ENCODE measurements around the gene THBS2. TPM values are rescaled to one million over a fixed set of nuclear protein-coding genes. Genes with fewer than 3 reads are reported as not detected.

Gene THBS2
- total RNA-seq, 1 experiment from 2014 or later, result 0.39 TPM

DNA sequence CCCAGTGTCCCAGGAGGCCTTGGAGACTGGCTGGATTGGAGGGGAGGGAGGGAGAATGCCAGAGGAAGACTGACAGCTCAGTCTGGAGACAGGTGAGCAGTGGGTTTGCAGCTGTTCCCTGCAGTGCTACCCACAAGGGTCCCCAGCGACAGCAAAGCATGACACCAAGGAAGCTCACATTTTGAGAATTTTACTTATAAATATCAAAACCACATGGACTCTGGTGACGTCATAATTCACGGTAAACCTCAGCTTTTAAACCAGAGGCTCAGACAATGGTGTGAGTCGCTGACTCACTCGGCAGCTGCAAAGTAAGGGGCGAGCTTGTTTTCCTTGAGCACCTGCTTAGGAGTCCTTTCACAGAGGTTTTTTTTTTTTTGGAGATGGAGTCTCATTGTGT lies 65.2 kb downstream of the THBS2 start:
- Histone ChIP-seq H2AFZ (ENCODE audit: low read depth, low read length, poor library complexity, severe bottlenecking) (no peak overlapping the region), H3K9me3 (ENCODE audit: control insufficient read depth in 1 of 2, insufficient read depth in 1 of 2, low read depth in 1 of 2, low read length in 2 of 2) (no peaks in the 10 kb centered on the region), H3K36me3 (ENCODE audit: control insufficient read depth in 1 of 2, insufficient read depth in 2 of 2, low read length in 2 of 2) (no peaks in the 10 kb centered on the region), H3K9me2 (ENCODE audit: insufficient read depth) (no peaks in the 10 kb centered on the region), H3K79me2 (ENCODE audit: insufficient read depth, low read length) (no peaks in the 10 kb centered on the region), H3K27me3 (ENCODE audit: insufficient read depth, low read length) (no peaks in the 10 kb centered on the region), H3K9ac (ENCODE audit: low read length) (no peak overlapping the region), H3K4me1 (ENCODE audit: control insufficient read depth in 1 of 2, insufficient read depth in 2 of 2, low read length in 2 of 2) (peaks cover 0 to 5% of the 10 kb centered on the region in 2 experiments; a peak in 1 of 4 replicates), H3K27ac (ENCODE audit: low read depth, low read length) (no peak overlapping the region), H4K20me1 (ENCODE audit: insufficient read depth) (no peaks in the 10 kb centered on the region), H3K4me2 (ENCODE audit: low read length) (no peak overlapping the region), H3K4me3 (replicated peaks in 1 of 2; ENCODE audit: low read depth in 1 of 2, low read length in 2 of 2) (no peak overlapping the region)
- RAD21 ChIA-PET (ENCODE audit: low non-redundant PET in 1 of 2, low total read pairs in 2 of 2, uncharacterized antibody in 2 of 2, unreplicated experiment in 2 of 2), result no interaction called here
- intact Hi-C loops (cut with micrococcal nuclease), result no loop called here
- TF ChIP-seq RAD21 (IDR thresholded peaks at IDR 0.05; ENCODE audit: low read depth) (no peak), ATF3 (IDR thresholded peaks at IDR 0.05) (no peak), FOSL1 (IDR thresholded peaks at IDR 0.05; ENCODE audit: low read depth) (no peak), POLR2A (IDR thresholded peaks at IDR 0.05; ENCODE audit: borderline replicate concordance, extremely low read depth, insufficient read depth, insufficient read length) (no peak), CTCF (IDR thresholded peaks at IDR 0.05 in 2 of 3, conservative IDR thresholded peaks at IDR 0.05 in 1 of 3; ENCODE audit: borderline replicate concordance in 1 of 3, insufficient read depth in 1 of 3, low read depth in 2 of 3, low read length in 2 of 3) (no peak), ELF1 (IDR thresholded peaks at IDR 0.05; ENCODE audit: borderline replicate concordance, low read depth) (no peak), EGR1 (IDR thresholded peaks at IDR 0.05; ENCODE audit: low read depth) (no peak), POLR2AphosphoS5 (IDR thresholded peaks at IDR 0.05; ENCODE audit: low read depth, low read length) (no peak), SP1 (IDR thresholded peaks at IDR 0.05; ENCODE audit: low read depth) (no peak), EZH2 (IDR thresholded peaks at IDR 0.05) (no peak), MAX (IDR thresholded peaks at IDR 0.05) (no peak), YY1 (IDR thresholded peaks at IDR 0.05; ENCODE audit: extremely low read depth, insufficient replicate concordance, low read depth, low read length) (no peak), ZFX (IDR thresholded peaks at IDR 0.05) (no peak), REST (IDR thresholded peaks at IDR 0.05; ENCODE audit: low read depth) (no peak), CEBPB (IDR thresholded peaks at IDR 0.05; ENCODE audit: low read depth) (no peak), JUND (IDR thresholded peaks at IDR 0.05) (no peak), SIN3A (IDR thresholded peaks at IDR 0.05; ENCODE audit: low read depth) (no peak)
- CTCF ChIA-PET, result no interaction called here
- DNase-seq (ENCODE audit: low read depth, low spot score) (no peak), ATAC-seq (no peak)
- POLR2A ChIA-PET, result no interaction called here
- BruUV-seq (replicated peaks), result no TSS peak

Measured in HCT116 (cell line).